ENCODE data around the gene RNF44.

The RNF44 gene

DNA sequence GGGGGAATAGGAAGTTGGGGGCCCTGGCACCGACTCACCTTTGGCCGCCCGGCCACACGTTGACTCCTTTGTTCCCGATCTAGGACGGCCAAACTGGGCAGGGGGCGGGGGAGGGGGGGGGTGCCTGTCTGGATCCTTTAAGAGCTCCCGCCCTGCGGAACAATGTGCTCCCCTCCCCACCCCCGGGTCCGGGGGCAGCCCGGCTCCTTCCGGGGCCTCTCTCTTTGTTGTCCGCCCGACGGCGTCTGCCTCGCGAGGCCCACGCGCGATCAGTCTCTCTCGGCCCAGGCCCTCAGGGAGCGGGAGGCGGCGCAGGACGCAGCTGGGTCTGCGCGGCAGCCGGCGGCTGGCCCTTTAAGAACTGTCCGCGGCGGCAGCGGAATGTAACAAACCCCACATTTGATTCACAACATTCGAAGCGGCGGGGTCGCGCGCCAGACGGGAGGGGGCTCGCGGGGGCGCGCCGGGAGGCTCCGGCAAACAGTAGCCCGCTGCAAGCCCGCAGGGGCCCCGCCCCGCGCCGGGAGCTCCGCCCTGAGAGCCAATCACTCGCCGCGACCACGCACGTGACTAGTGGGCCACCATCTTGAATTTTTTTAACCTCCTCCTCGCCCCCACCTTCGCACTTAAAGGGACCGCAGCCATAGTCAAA, at the start of gene RNF44:
Gene RNF44, minus strand, starts transcription at position 501 of the 652 bp plus-strand sequence. CDS start 4,930 bp downstream, outside the sequence.
- DNase-seq (ENCODE audit: extremely low read depth, insufficient read length), result peak; percentile 98
- H3K36me3 ChIP-seq (ENCODE audit: control insufficient read depth, insufficient read depth, low read length), result peaks cover 5% of the 10 kb centered on the region
- TF ChIP-seq, protein P1, sequence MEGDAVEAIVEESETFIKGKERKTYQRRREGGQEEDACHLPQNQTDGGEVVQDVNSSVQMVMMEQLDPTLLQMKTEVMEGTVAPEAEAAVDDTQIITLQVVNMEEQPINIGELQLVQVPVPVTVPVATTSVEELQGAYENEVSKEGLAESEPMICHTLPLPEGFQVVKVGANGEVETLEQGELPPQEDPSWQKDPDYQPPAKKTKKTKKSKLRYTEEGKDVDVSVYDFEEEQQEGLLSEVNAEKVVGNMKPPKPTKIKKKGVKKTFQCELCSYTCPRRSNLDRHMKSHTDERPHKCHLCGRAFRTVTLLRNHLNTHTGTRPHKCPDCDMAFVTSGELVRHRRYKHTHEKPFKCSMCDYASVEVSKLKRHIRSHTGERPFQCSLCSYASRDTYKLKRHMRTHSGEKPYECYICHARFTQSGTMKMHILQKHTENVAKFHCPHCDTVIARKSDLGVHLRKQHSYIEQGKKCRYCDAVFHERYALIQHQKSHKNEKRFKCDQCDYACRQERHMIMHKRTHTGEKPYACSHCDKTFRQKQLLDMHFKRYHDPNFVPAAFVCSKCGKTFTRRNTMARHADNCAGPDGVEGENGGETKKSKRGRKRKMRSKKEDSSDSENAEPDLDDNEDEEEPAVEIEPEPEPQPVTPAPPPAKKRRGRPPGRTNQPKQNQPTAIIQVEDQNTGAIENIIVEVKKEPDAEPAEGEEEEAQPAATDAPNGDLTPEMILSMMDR (IDR thresholded peaks at IDR 0.05; ENCODE audit: insufficient read depth, low read length, poor library complexity, severe bottlenecking), result no peak
- H3K4me3 ChIP-seq (replicated peaks; ENCODE audit: low read depth, low read length), result peak within 1 kb of the TSS; percentile 67
- no peaks in the 10 kb centered on the region for H3K27me3 ChIP-seq (replicated peaks; ENCODE audit: control insufficient read depth, insufficient read depth, low read length)

DNA sequence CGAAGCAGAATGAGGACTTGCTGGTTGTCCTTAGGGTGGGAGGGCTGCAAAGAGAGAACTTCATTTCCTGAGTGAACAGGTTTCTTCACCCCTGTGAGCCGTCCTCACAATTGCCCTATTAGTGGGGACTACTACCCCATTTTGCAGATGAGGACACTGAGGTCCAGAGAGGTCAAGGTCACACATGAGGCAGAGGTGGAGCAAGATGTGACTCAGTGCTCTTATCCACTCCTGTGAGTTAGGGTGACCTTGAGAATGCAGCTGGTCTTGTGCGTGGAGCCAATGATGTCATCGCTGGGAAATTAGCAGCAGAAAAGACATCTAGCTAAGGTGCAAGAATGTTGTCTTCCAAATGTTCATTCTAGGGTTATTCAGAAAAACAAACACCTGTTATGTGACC, 45.9 kb upstream of the RNF44 start:
- Histone ChIP-seq H3K27me3 (replicated peaks; ENCODE audit: control insufficient read depth, insufficient read depth, low read length) (no peaks in the 10 kb centered on the region), H3K36me3 (ENCODE audit: control insufficient read depth, insufficient read depth, low read length) (no peaks in the 10 kb centered on the region), H3K4me3 (replicated peaks; ENCODE audit: low read depth, low read length) (no peak overlapping the region)
- TF ChIP-seq, protein P1 (IDR thresholded peaks at IDR 0.05; ENCODE audit: insufficient read depth, low read length, poor library complexity, severe bottlenecking), result no peak
- DNase-seq (ENCODE audit: extremely low read depth, insufficient read length), result no peak

DNA sequence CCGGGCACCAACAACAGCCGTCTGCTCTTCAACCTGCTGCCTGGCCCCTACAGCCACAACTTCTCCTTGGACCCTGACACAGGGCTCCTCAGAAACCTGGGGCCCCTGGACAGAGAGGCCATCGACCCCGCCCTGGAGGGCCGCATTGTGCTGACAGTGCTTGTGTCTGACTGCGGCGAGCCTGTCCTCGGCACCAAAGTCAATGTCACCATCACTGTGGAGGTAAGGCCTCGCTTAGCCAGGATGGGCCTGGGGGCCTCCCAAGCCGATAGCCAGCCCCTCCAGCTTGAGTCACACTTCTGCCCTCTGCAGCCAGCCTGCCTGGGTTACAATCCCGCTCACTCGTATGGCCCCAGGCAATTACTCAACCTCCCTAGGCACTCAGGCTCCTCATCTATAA, 44.2 kb upstream of the RNF44 start:
- no peak for DNase-seq (ENCODE audit: extremely low read depth, insufficient read length)
- TF ChIP-seq, protein P1 (IDR thresholded peaks at IDR 0.05; ENCODE audit: insufficient read depth, low read length, poor library complexity, severe bottlenecking), result no peak
- Histone ChIP-seq H3K4me3 (replicated peaks; ENCODE audit: low read depth, low read length) (no peak overlapping the region), H3K27me3 (replicated peaks; ENCODE audit: control insufficient read depth, insufficient read depth, low read length) (no peaks in the 10 kb centered on the region), H3K36me3 (ENCODE audit: control insufficient read depth, insufficient read depth, low read length) (no peaks in the 10 kb centered on the region)

DNA sequence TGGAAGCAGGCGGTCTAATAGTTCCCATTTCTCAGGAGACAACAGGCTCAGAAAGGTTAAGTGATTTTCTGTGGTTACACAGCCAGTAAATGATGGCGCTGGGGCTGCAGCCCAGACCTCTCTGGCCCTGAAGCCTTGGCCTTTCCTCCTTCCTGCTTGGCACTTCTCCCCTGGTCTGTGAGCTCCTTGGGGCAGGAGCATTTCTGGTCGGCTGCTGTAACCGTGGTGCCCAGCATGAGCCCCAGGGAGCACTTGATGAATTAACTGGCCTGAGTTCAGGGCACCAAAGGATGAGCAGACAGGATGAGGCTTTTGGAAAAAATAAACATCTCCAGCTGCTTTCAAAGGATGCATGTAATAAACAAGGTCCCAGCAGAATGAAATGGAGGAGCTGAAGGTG, 42.1 kb upstream of the RNF44 start:
- no peaks in the 10 kb centered on the region for H3K36me3 ChIP-seq (ENCODE audit: control insufficient read depth, insufficient read depth, low read length)
- H3K27me3 ChIP-seq (replicated peaks; ENCODE audit: control insufficient read depth, insufficient read depth, low read length), result no peaks in the 10 kb centered on the region
- TF ChIP-seq, protein P1 (IDR thresholded peaks at IDR 0.05; ENCODE audit: insufficient read depth, low read length, poor library complexity, severe bottlenecking), result no peak
- H3K4me3 ChIP-seq (replicated peaks; ENCODE audit: low read depth, low read length), result no peak overlapping the region
- no peak for DNase-seq (ENCODE audit: extremely low read depth, insufficient read length)

DNA sequence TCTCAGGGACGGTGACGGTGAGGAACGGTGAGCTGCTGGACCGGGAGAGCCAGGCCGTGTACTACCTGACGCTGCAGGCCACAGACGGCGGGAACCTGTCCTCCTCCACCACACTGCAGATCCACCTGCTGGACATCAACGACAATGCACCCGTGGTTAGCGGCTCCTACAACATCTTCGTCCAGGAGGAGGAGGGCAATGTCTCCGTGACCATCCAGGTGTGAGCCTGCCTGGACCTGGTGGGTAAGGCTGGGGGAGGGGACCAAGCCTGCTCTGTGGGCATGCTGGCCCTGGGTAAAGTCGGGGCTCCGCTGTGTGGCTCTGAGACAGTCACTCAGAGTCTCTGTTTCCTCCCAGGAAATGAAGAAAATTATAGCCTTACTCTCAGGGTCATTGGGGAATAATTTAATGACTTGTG, 41.2 kb upstream of the RNF44 start:
- Histone ChIP-seq H3K4me3 (replicated peaks; ENCODE audit: low read depth, low read length) (no peak overlapping the region), H3K36me3 (ENCODE audit: control insufficient read depth, insufficient read depth, low read length) (no peaks in the 10 kb centered on the region), H3K27me3 (replicated peaks; ENCODE audit: control insufficient read depth, insufficient read depth, low read length) (no peaks in the 10 kb centered on the region)
- TF ChIP-seq, protein P1 (IDR thresholded peaks at IDR 0.05; ENCODE audit: insufficient read depth, low read length, poor library complexity, severe bottlenecking), result peak; percentile 60
- DNase-seq (ENCODE audit: extremely low read depth, insufficient read length), result no peak
